GM19023 (cell line): Measurements from ENCODE around the gene MICU1.
"Not testable (repeated sequence)": the region's sequence is repeated elsewhere in the genome, so short reads cannot be mapped to it uniquely, and the experiment has no call there.

Experiments
- ATAC-seq: cut with Tn5 transposase; IDR thresholded peaks from one replicate; pipeline ENCODE4 v1.9.1; 2021; ENCODE audit warnings: mild to moderate bottlenecking, moderate library complexity; ENCODE audit not compliant: unreplicated experiment

MICU1 gene

GRCh38 chr10:72625608-72626443, at the start of gene MICU1:
TSS of gene MICU1 (minus strand) at chr10:72626079. CDS start at chr10:72566793, 59,286 bp downstream.
- ATAC-seq: peak; percentile 98

- not testable (repeated sequence) for ATAC-seq
Measured at GRCh38 chr10:72674174-72674573, 48.3 kb upstream of the MICU1 start.

- no peak for ATAC-seq
Measured at GRCh38 chr10:72673280-72673679, 47.4 kb upstream of the MICU1 start.

GRCh38 chr10:72667207-72667864, 41.5 kb upstream of the MICU1 start:
- no peak for ATAC-seq

GRCh38 chr10:72665925-72666324, 40.0 kb upstream of the MICU1 start:
- no peak for ATAC-seq

- no peak for ATAC-seq
Measured at GRCh38 chr10:72663971-72664370, 38.1 kb upstream of the MICU1 start.

- ATAC-seq: no peak
Measured at GRCh38 chr10:72661431-72661830, 35.6 kb upstream of the MICU1 start.

- ATAC-seq: no peak
Measured at GRCh38 chr10:72660220-72660619, 34.3 kb upstream of the MICU1 start.

GRCh38 chr10:72659694-72660093, 33.8 kb upstream of the MICU1 start:
- no peak for ATAC-seq

GRCh38 chr10:72658696-72659400, 33.0 kb upstream of the MICU1 start:
- ATAC-seq: no peak

- ATAC-seq: no peak
Measured at GRCh38 chr10:72654720-72655119, 28.8 kb upstream of the MICU1 start.

- ATAC-seq: no peak
Measured at GRCh38 chr10:72653383-72654096, 27.7 kb upstream of the MICU1 start.

GRCh38 chr10:72649291-72649690, 23.4 kb upstream of the MICU1 start:
- no peak for ATAC-seq

- no peak for ATAC-seq
Measured at GRCh38 chr10:72648301-72648700, 22.4 kb upstream of the MICU1 start.

- ATAC-seq: not testable (repeated sequence)
Measured at GRCh38 chr10:72646971-72647370, 21.1 kb upstream of the MICU1 start.

GRCh38 chr10:72645263-72645858, 19.5 kb upstream of the MICU1 start:
- ATAC-seq: no peak

- no peak for ATAC-seq
Measured at GRCh38 chr10:72642318-72642717, 16.4 kb upstream of the MICU1 start.

GRCh38 chr10:72639441-72639873, 13.6 kb upstream of the MICU1 start:
- no peak for ATAC-seq

GRCh38 chr10:72638586-72639440, 12.9 kb upstream of the MICU1 start:
- no peak for ATAC-seq
